Osteoblast (primary cell): ENCODE data around the gene U2AF2. TPM values are rescaled to one million over a fixed set of nuclear protein-coding genes. Genes with fewer than 3 reads are reported as not detected.
A peak's percentile ranks its signal among the peaks of the same experiment; 100 is the strongest.

Experiments used
- DNase-seq: peaks from one replicate; pipeline ENCODE4 v3.0.0; 2011; ENCODE audit warnings: low spot score, mixed read lengths; ENCODE audit not compliant: insufficient read length; ENCODE audit errors: missing footprints
- H2AFZ ChIP-seq: 2 replicates; pipeline ENCODE4 v1.6.0; 2011; ENCODE audit warnings: mild to moderate bottlenecking, low read length
- H3K27ac ChIP-seq: 2 replicates; pipeline ENCODE4 v1.5.1; 2011; ENCODE audit warnings: mild to moderate bottlenecking, low read depth, low read length, moderate library complexity
- H3K27me3 ChIP-seq: 2 replicates; pipeline ENCODE4 v1.6.0; 2012; ENCODE audit warnings: mild to moderate bottlenecking, control low read depth, inconsistent platforms, low read length, moderate library complexity; ENCODE audit not compliant: insufficient read depth
- H3K36me3 ChIP-seq: 2 replicates; pipeline ENCODE4 v1.5.1; 2011; ENCODE audit warnings: mild to moderate bottlenecking, low read length, control low read depth, moderate library complexity; ENCODE audit not compliant: insufficient read depth
- H3K4me1 ChIP-seq: 2 replicates; pipeline ENCODE4 v1.5.1; 2011; ENCODE audit warnings: mild to moderate bottlenecking, low read length, control low read depth, moderate library complexity; ENCODE audit not compliant: insufficient read depth
- H3K4me2 ChIP-seq: 2 replicates; pipeline ENCODE4 v1.6.0; 2011; ENCODE audit warnings: mild to moderate bottlenecking, low read length; ENCODE audit not compliant: insufficient read depth
- H3K4me3 ChIP-seq: fragments of 200-600 bp; sonication (generic); 3 replicates; pipeline ENCODE4 v1.5.1; 2012; ENCODE audit warnings: mild to moderate bottlenecking, low read length, inconsistent platforms; ENCODE audit not compliant: insufficient read depth
- H3K79me2 ChIP-seq: 2 replicates; pipeline ENCODE4 v1.6.0; 2012; ENCODE audit warnings: mild to moderate bottlenecking, low read length, control low read depth, inconsistent platforms; ENCODE audit not compliant: insufficient read depth
- H3K9me3 ChIP-seq: 2 replicates; pipeline ENCODE4 v1.5.1; 2011; ENCODE audit warnings: low read depth, low read length, control low read depth
- H4K20me1 ChIP-seq: 2 replicates; pipeline ENCODE4 v1.6.0; 2012; ENCODE audit warnings: mild to moderate bottlenecking, low read length, control low read depth; ENCODE audit not compliant: insufficient read depth
- total RNA-seq: library from RNA; depleted of rRNA; stranded (reverse); fragments of >200 nt; gene quantifications from 2 replicates; pipeline ENCODE4 v1.2.3, GENCODE V29; 2012
- TF ChIP-seq, protein P1 (sequence below): IDR thresholded peaks from 2 replicates; pipeline ENCODE4 v1.5.1; 2011; ENCODE audit warnings: mild to moderate bottlenecking, low read depth, low read length, moderate library complexity; ENCODE audit errors: extremely low read depth

The U2AF2 gene
- total RNA-seq, 1 donor, result 70.2 TPM

DNA sequence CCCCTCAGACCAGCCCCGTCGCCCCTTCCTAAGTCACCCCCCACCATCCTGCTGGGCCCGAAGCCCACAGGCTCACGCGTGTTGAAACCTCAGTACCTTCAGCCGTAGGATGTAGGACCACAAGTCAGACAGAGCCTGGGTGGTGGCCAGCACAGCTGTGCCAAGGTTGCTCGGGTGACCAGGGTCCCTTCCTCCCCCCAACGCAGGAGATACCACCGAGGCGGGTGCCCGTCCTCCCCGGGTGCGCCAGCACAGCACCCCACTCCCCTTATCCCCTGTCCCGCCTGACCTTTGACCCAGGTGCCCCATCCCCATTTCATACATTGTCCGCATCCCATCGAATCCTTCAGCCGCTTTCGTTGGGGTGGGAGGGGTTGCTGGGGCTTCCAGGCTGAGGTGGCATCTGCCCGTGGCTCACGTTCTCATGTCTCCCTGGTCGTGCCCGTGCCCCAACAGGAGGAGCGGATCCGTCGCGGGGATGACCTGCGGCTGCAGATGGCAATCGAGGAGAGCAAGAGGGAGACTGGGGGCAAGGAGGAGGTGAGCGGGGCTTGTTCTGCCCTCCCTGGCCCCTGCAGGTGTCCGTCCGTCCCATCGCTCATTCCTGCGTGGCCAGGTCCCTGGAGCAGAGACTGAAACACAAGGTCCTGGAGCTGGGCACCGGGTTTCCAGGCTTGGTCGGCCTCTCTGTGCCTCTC lies 34.7 kb downstream of the U2AF2 start:
- Histone ChIP-seq H3K79me2 (peaks cover 48% of the 10 kb centered on the region), H2AFZ (no peak overlapping the region), H4K20me1 (peaks cover 46% of the 10 kb centered on the region), H3K4me1 (no peaks in the 10 kb centered on the region), H3K4me2 (no peak overlapping the region), H3K27me3 (no peaks in the 10 kb centered on the region), H3K9me3 (no peaks in the 10 kb centered on the region), H3K36me3 (peaks cover 31% of the 10 kb centered on the region), H3K4me3 (no peak overlapping the region), H3K27ac (no peak overlapping the region)
- DNase-seq, result peak; percentile 81
- TF ChIP-seq, protein P1, sequence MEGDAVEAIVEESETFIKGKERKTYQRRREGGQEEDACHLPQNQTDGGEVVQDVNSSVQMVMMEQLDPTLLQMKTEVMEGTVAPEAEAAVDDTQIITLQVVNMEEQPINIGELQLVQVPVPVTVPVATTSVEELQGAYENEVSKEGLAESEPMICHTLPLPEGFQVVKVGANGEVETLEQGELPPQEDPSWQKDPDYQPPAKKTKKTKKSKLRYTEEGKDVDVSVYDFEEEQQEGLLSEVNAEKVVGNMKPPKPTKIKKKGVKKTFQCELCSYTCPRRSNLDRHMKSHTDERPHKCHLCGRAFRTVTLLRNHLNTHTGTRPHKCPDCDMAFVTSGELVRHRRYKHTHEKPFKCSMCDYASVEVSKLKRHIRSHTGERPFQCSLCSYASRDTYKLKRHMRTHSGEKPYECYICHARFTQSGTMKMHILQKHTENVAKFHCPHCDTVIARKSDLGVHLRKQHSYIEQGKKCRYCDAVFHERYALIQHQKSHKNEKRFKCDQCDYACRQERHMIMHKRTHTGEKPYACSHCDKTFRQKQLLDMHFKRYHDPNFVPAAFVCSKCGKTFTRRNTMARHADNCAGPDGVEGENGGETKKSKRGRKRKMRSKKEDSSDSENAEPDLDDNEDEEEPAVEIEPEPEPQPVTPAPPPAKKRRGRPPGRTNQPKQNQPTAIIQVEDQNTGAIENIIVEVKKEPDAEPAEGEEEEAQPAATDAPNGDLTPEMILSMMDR, result no peak

DNA sequence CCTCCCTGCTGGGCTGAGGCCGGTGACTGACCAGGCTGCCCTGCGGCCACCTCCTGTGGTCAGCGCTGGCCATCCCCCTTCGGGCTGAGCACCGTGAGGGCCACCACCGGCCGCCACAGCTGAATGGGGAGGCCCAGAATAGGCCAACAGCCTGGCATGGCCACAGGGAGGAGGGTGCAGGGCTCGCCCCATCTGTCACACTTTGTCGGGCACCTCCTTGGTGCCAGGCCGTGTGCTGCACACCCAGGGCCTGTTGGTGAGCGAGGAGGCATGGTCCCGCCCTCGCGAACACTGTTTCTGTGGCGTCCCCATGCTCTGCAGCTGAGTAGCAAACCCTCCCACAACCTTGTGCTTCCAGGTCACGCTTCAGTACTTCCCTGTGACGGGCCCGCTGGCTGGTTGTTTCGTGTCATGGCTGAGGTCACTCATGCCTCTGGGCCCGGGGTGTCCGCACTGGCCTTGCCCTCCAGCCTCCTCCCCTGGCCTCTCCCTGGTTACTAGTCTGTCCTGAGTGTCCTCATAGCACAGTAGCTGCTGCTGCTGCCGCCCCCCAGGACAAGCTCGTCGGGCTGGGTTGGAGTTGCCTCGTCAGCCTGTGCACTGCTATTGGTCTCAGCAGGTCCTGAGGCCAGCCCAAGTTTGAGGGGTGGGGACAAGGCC lies 35.4 kb downstream of the U2AF2 start:
- peaks cover 40% of the 10 kb centered on the region for H4K20me1 ChIP-seq

DNA sequence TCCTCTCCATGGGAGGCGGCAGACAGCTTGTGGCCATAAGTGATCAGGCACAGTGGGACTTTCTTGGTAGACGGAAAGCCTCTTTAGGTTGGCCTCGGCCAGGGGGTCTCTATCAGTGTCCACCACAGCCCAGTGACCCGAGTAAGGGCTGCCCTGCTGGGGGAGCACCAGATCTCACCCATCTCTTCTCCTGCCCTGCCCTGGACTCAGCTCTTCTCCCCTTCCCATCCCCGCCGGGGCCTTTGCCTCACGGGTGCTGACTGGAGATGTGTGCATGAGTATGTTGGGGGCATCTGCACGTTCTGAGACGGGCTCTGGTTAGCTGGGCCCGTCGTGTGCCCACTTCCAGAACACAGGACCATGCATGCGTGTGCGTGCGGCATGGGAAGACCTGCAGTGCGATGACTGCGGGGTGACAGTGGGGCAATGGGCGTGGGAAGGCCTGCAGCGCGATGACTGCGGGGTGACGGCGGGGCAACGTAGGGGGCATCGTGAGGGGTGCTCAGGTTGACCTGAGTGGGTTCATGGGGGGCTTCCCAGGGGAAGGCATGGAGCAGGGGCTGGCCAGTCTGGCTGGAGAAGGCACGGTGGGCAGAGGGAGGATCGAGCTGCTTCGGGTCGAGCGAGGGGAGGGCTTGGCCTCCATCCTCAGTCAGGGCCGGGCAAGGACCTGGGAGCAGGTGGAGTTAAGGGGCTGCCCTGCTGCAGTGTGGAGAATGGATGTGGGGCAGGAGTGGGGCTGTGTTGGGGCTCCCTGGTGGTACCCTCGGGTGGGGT lies 36.1 kb downstream of the U2AF2 start:
- no peaks in the 10 kb centered on the region for H3K4me1 ChIP-seq
- H3K27me3 ChIP-seq, result no peaks in the 10 kb centered on the region
- peaks cover 34% of the 10 kb centered on the region for H3K79me2 ChIP-seq
- H3K4me2 ChIP-seq, result no peak overlapping the region
- peaks cover 34% of the 10 kb centered on the region for H4K20me1 ChIP-seq
- TF ChIP-seq, protein P1, result no peak
- no peak overlapping the region for H3K4me3 ChIP-seq
- H3K36me3 ChIP-seq, result peaks cover 26% of the 10 kb centered on the region
- no peak overlapping the region for H3K27ac ChIP-seq
- DNase-seq, result peak; percentile 87
- no peak overlapping the region for H2AFZ ChIP-seq
- no peaks in the 10 kb centered on the region for H3K9me3 ChIP-seq

More for the DNA sequence above, 35.4 kb downstream of the U2AF2 start:
- H3K4me3 ChIP-seq, result no peak overlapping the region
- peaks cover 41% of the 10 kb centered on the region for H3K79me2 ChIP-seq
- H3K9me3 ChIP-seq, result no peaks in the 10 kb centered on the region
- DNase-seq, result peak; percentile 84
- no peaks in the 10 kb centered on the region for H3K4me1 ChIP-seq
- H3K27ac ChIP-seq, result no peak overlapping the region
- H2AFZ ChIP-seq, result no peak overlapping the region
- TF ChIP-seq, protein P1, result no peak
- no peaks in the 10 kb centered on the region for H3K27me3 ChIP-seq
- H3K36me3 ChIP-seq, result peaks cover 27% of the 10 kb centered on the region
- H3K4me2 ChIP-seq, result no peak overlapping the region
